GM12878 (cell line): Measurements from ENCODE around the gene CFAP300. TPM values are rescaled to one million over a fixed set of nuclear protein-coding genes. Genes with fewer than 3 reads are reported as not detected.

Source experiments
- ATAC-seq: fragments of 200-7000 bp; cut with Tn5 transposase; 3 replicates; pipeline ENCODE4 v1.9.1; 2020; ENCODE audit warnings: mild to moderate bottlenecking, moderate library complexity
- BruUV-seq: library from RNA; stranded (reverse); fragments of 400-500 nt; replicated peaks from 2 replicates; lab custom pipeline; 2021; lab: Mats Ljungman, UMichigan
- CTCF ChIA-PET: fragments of 300-600 bp; sonication (Branson Sonifier 250); formaldehyde crosslinking; extraction: SDS; loops from one replicate; lab custom pipeline; 2021; ENCODE audit warnings: inconsistent platforms; lab: Yijun Ruan, JAX
- POLR2A ChIA-PET: fragments of 350-600 bp; formaldehyde crosslinking; extraction: SDS; loops from one replicate; lab custom pipeline; 2021; ENCODE audit warnings: inconsistent platforms; lab: Charles Lee
- RAD21 ChIA-PET: fragments of 300-600 bp; sonication (Branson Sonifier 250); formaldehyde crosslinking; loops from one replicate; lab custom pipeline; 2023; ENCODE audit warnings: antibody characterized with exemption; ENCODE audit not compliant: unreplicated experiment; lab: Charles Lee
- SMC1A ChIA-PET: fragments of 300-600 bp; sonication (Branson Sonifier 250); formaldehyde crosslinking; loops from one replicate; lab custom pipeline; 2023; ENCODE audit not compliant: unreplicated experiment, uncharacterized antibody; lab: Charles Lee
- DNase-seq: peaks from one replicate; pipeline ENCODE4 v3.0.0-alpha.2; 2011; ENCODE audit warnings: low read depth, low spot score
- FAIRE-seq: peaks from 3 replicates; lab custom pipeline; 2011; peaks lifted over from hg19 to GRCh38; lab: Jason Lieb, UNC
- H2AFZ ChIP-seq: 2 replicates; pipeline ENCODE4 v1.6.0; 2011; ENCODE audit warnings: low read depth, low read length, control low read depth; ENCODE audit not compliant: control insufficient read depth
- H3K27ac ChIP-seq: 2 replicates; pipeline ENCODE4 v1.5.1; 2011; ENCODE audit warnings: control low read depth; ENCODE audit not compliant: control insufficient read depth, insufficient read depth
- H3K27me3 ChIP-seq, 2 experiments: replicated peaks in 1 of 2; 2 replicates each; pipeline versions ENCODE4 v1.6.0 to v1.6.1; 2011; ENCODE audit warnings: low read length in 1 of 2; ENCODE audit not compliant: control insufficient read depth in 2 of 2, insufficient read depth in 2 of 2
- H3K36me3 ChIP-seq, 2 experiments: 2 replicates each; pipeline ENCODE4 v1.5.1; 2011; ENCODE audit warnings: low read length in 1 of 2; ENCODE audit not compliant: control insufficient read depth in 2 of 2, insufficient read depth in 2 of 2
- H3K4me1 ChIP-seq: 2 replicates; pipeline ENCODE4 v1.6.1; 2011; ENCODE audit warnings: mild to moderate bottlenecking, low read length, moderate library complexity, mixed read lengths; ENCODE audit not compliant: control insufficient read depth, insufficient read depth
- H3K4me2 ChIP-seq: 2 replicates; pipeline ENCODE4 v1.6.0; 2011; ENCODE audit warnings: control low read depth; ENCODE audit not compliant: control insufficient read depth, insufficient read depth
- H3K4me3 ChIP-seq: fragments of 200-600 bp; sonication (generic); 2 replicates; pipeline ENCODE4 v1.5.1; 2016
- H3K79me2 ChIP-seq: 2 replicates; pipeline ENCODE4 v1.6.0; 2011; ENCODE audit warnings: low read length; ENCODE audit not compliant: control insufficient read depth, insufficient read depth
- H3K9ac ChIP-seq: 2 replicates; pipeline ENCODE4 v1.8.0; 2011; ENCODE audit warnings: low read length, control low read depth, mixed read lengths; ENCODE audit not compliant: control insufficient read depth, insufficient read depth
- H3K9me3 ChIP-seq: replicated peaks from 3 replicates; pipeline ENCODE4 v1.5.1; 2011; ENCODE audit warnings: mild to moderate bottlenecking, low read length; ENCODE audit not compliant: control insufficient read depth, insufficient read depth
- H4K20me1 ChIP-seq: 2 replicates; pipeline ENCODE4 v1.6.0; 2011; ENCODE audit not compliant: control insufficient read depth, insufficient read depth
- KLF5 ChIP-seq: fragments of 450-650 bp; IDR thresholded peaks from 2 replicates; pipeline ENCODE4 v1.6.1; 2014; ENCODE audit warnings: mild to moderate bottlenecking; ENCODE audit not compliant: partially characterized antibody
- SMAD5 ChIP-seq: IDR thresholded peaks from 2 replicates; pipeline ENCODE4 v1.6.1; 2016; ENCODE audit warnings: antibody characterized with exemption, low read depth
- SRF ChIP-seq, 2 experiments: IDR thresholded peaks; 2 replicates each; pipeline ENCODE4 v1.6.1; 2011; ENCODE audit warnings: low read depth in 2 of 2, low read length in 2 of 2, mild to moderate bottlenecking in 1 of 2, moderate library complexity in 1 of 2
- SUZ12 ChIP-seq: fragments of 200-600 bp; sonication (generic); IDR thresholded peaks from one replicate; pipeline ENCODE4 v1.6.1; 2018; ENCODE audit warnings: antibody characterized with exemption, mild to moderate bottlenecking; ENCODE audit not compliant: unreplicated experiment
- WGBS: methylation state at CpG from one replicate; pipeline ENCODE4 v1.1.6; 2016; ENCODE audit warnings: low lambda C conversion rate; ENCODE audit not compliant: insufficient replicate concordance, insufficient coverage; ENCODE audit errors: missing lambda C conversion rate; 5-methylcytosine and 5-hydroxymethylcytosine counted together
- in situ Hi-C: fragments of 300-500 bp; cut with MboI; formaldehyde crosslinking; loops from 9 replicates; pipeline ENCODE4 v1.14.3; 2018; ENCODE audit warnings: mixed read lengths
- intact Hi-C: fragments of 100-400 bp; cut with micrococcal nuclease; formaldehyde crosslinking; loops from one replicate; pipeline ENCODE4 v1.14.2; 2022; ENCODE audit not compliant: unreplicated experiment
- polyA plus RNA-seq, 11 experiments: library from polyadenylated mRNA; depleted of rRNA in 4 of 11; unstranded in 6 of 11; stranded (reverse) in 5 of 11; fragments of >200 nt; fragmentation: Nextera tagmentation in 4 of 11; fragmentation: Illumina TruSeq in 1 of 11; extraction: Ambion mirVana in 4 of 11; extraction: Trizol in 1 of 11; gene quantifications; 1 replicate in 1 of 11; 2 replicates in 10 of 11; pipeline versions ENCODE4 v1.2.1 to v1.2.3, GENCODE V29; 2011 to 2016; ENCODE audit warnings: inconsistent platforms in 2 of 11, missing spikeins in 2 of 11, low read depth in 1 of 11
- total RNA-seq, 4 experiments: library from RNA; depleted of rRNA in 3 of 4; stranded (reverse); fragments of >200 nt in 3 of 4; fragmentation: Illumina TruSeq in 1 of 4; extraction: Trizol in 1 of 4; gene quantifications; 2 replicates each; pipeline versions ENCODE4 v1.2.1 to v1.2.3, GENCODE V29; 2013 to 2021
- TF ChIP-seq, protein P1 (sequence below): fragments of 450-650 bp; IDR thresholded peaks from 2 replicates; pipeline ENCODE4 v1.6.1; 2017; ENCODE audit warnings: mild to moderate bottlenecking

Gene CFAP300
- total and polyA plus RNA-seq, 10 of the 15 experiments (the other 5 are each of a cell fraction or from before 2014, with no cell fraction given) = not detected

DNA sequence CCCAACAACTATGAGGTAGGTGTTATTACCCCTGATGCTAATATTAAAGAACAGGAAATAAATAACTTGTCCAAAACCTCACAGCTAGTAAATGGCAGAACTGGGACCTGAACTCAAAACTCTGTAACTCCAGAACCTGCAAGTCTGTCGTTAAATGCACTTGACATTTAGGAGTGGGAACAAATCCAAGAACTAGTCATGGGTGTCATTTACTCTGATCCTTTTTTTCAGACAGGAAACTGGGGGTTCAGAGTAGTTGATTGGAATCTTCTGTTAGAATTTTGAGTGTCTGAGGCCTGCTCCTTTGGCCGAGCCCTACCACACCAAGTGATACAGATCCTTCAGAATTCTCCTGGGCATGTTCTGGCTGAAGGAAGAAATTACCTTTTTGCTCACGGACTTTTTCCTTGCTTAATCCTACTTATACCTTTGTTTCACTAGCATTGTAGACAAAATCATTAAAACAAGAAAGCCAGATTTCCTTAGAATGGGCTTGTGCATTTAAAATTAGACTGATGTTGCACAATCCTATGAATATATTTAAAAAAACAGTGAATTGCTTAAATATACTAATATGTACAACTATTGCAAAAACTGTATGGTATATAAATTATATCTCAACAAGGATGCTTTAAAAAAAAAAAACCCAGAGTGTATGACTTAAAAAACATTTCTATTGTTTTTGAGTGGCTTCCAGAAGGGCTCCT lies 61.6 kb downstream of the CFAP300 start:
- SMC1A ChIA-PET = no interaction called here
- CTCF ChIA-PET = no interaction called here
- no TSS peak for BruUV-seq

More for the DNA sequence above, 61.6 kb downstream of the CFAP300 start:
- Histone ChIP-seq H3K36me3 (no peaks in the 10 kb centered on the region), H2AFZ (no peak overlapping the region), H3K4me3 (no peak overlapping the region), H3K9ac (no peak overlapping the region), H3K9me3 (no peaks in the 10 kb centered on the region), H3K27ac (no peak overlapping the region), H3K4me2 (no peak overlapping the region), H3K4me1 (no peaks in the 10 kb centered on the region; the same call in 1 of the 2 replicates), H4K20me1 (no peaks in the 10 kb centered on the region), H3K27me3 (peaks cover 2 to 12% of the 10 kb centered on the region in 2 experiments; a peak in 3 of 4 replicates), H3K79me2 (no peaks in the 10 kb centered on the region)
- 56% methylated on average over 3 of the region's 3 CpGs for WGBS
- POLR2A ChIA-PET = no interaction called here
- intact Hi-C loops = no loop called here
- ATAC-seq = no peak
- RAD21 ChIA-PET = no interaction called here
- FAIRE-seq = no peak
- TF ChIP-seq SRF (IDR thresholded peaks at IDR 0.05; ENCODE audit: low read depth in 2 of 2, low read length in 2 of 2) = no peak
- TF ChIP-seq, protein P1, sequence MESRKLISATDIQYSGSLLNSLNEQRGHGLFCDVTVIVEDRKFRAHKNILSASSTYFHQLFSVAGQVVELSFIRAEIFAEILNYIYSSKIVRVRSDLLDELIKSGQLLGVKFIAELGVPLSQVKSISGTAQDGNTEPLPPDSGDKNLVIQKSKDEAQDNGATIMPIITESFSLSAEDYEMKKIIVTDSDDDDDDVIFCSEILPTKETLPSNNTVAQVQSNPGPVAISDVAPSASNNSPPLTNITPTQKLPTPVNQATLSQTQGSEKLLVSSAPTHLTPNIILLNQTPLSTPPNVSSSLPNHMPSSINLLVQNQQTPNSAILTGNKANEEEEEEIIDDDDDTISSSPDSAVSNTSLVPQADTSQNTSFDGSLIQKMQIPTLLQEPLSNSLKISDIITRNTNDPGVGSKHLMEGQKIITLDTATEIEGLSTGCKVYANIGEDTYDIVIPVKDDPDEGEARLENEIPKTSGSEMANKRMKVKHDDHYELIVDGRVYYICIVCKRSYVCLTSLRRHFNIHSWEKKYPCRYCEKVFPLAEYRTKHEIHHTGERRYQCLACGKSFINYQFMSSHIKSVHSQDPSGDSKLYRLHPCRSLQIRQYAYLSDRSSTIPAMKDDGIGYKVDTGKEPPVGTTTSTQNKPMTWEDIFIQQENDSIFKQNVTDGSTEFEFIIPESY = no peak
- no peak for TF ChIP-seq KLF5
- TF ChIP-seq SUZ12 = no peak
- TF ChIP-seq SMAD5 = no peak
- in situ Hi-C loops = no loop called here
- no peak for DNase-seq
